Heart left ventricle (tissue), 16 donors: Measurements from ENCODE around the gene PCDHGA3. TPM values are rescaled to one million over a fixed set of nuclear protein-coding genes. Genes with fewer than 3 reads are reported as not detected.

ENCODE experiments used
- ATAC-seq, 4 donors: fragments of 200-7000 bp; cut with Tn5 transposase; one replicate each; pipeline ENCODE4 v1.9.1; 2020 to 2022; ENCODE audit warnings: moderate library complexity in 4 of 4, mild to moderate bottlenecking in 3 of 4, moderate number of reproducible peaks in 1 of 4
- DNase-seq, 5 donors: peaks; one replicate each; pipeline ENCODE4 v3.0.0-alpha.2; 2020
- H3K27ac ChIP-seq, 12 donors: fragments of 200-600 bp; sonication (generic) in 4 of 12; one replicate each; pipeline versions ENCODE4 v1.5.0 to v1.8.0; 2016 to 2022; ENCODE audit warnings: mild to moderate bottlenecking in 2 of 12
- H3K27me3 ChIP-seq, 9 donors: fragments of 200-600 bp; sonication (generic) in 2 of 9; one replicate each; pipeline versions ENCODE4 v1.5.1 to v1.8.0; 2016 to 2022; ENCODE audit warnings: mild to moderate bottlenecking in 3 of 9
- H3K36me3 ChIP-seq, 9 donors: fragments of 200-600 bp; sonication (generic) in 2 of 9; one replicate each; pipeline versions ENCODE4 v1.5.0 to v1.8.0; 2018 to 2022; ENCODE audit warnings: mild to moderate bottlenecking in 2 of 9
- H3K4me1 ChIP-seq, 12 donors: fragments of 200-600 bp; sonication (generic) in 4 of 12; one replicate each; pipeline versions ENCODE4 v1.5.0 to v1.8.0; 2016 to 2022; ENCODE audit warnings: mild to moderate bottlenecking in 3 of 12
- H3K4me3 ChIP-seq, 12 donors: fragments of 200-600 bp; sonication (generic) in 4 of 12; one replicate each; pipeline versions ENCODE4 v1.5.0 to v1.8.0; 2017 to 2022; ENCODE audit warnings: mild to moderate bottlenecking in 9 of 12, moderate library complexity in 4 of 12
- H3K9me3 ChIP-seq, 12 donors: fragments of 200-600 bp; sonication (generic) in 4 of 12; one replicate each; pipeline versions ENCODE4 v1.5.0 to v1.8.0; 2016 to 2022; ENCODE audit warnings: mild to moderate bottlenecking in 1 of 12
- POLR2A ChIP-seq, 2 donors: fragments of 450-650 bp; IDR thresholded peaks; one replicate each; pipeline ENCODE4 v1.6.1; 2017; ENCODE audit warnings: antibody characterized with exemption in 2 of 2, mild to moderate bottlenecking in 2 of 2, moderate library complexity in 2 of 2
- WGBS, 4 donors: extraction: QIAGEN DNeasy Blood & Tissue Kit in 2 of 4; methylation state at CpG; one replicate each; pipeline versions ENCODE4 v1.1.5 to v1.1.7; 2013 to 2018; 5-methylcytosine and 5-hydroxymethylcytosine counted together
- intact Hi-C, 10 donors: fragments of 100-400 bp; cut with DNase I; formaldehyde crosslinking; loops; one replicate each; pipeline versions ENCODE4 v1.11.1 to v1.14.2; 2022
- long read RNA-seq, 3 donors: library from polyadenylated mRNA; unstranded; transcript quantifications; one replicate each; pipeline ENCODE4 v2.0.0, GENCODE V29; 2020 to 2021
- polyA plus RNA-seq, 2 donors: library from polyadenylated mRNA; stranded (reverse); fragments of 200-250 nt; gene quantifications; one replicate each; pipeline ENCODE4 v1.2.3, GENCODE V29; 2013
- total RNA-seq, 9 donors: library from RNA; depleted of rRNA in 2 of 9; stranded (reverse); fragments of >200 nt in 2 of 9; fragmentation: NEBNext Ultra II Directional in 3 of 9; extraction: Animal tissue kit (Norgen Biotek cat#: 25700) in 3 of 9; gene quantifications; one replicate each; pipeline versions ENCODE4 v1.1.0 to v1.2.4, GENCODE V29; 2016 to 2023
- TF ChIP-seq, protein P1 (sequence below), 12 donors: fragments of 200-600 bp; sonication (generic) in 4 of 12; IDR thresholded peaks; one replicate each; pipeline versions ENCODE4 v1.5.0 to v1.8.0; 2018 to 2022; ENCODE audit warnings: antibody characterized with exemption in 12 of 12, mild to moderate bottlenecking in 5 of 12
- donor health status: ischemic (EF 13 %, LVEDD 7.1; RV severe dilation, severe dysfunction).
- donor health status: healthy with polysubstance abuse.
- donor health status: DM: no; HTN: yes; CAD: no.
- donor health status: DM: no; HTN: no; CAD: no.
- donor health status: ischemic (EF 25% LVEDD 6.9; RV normal size, moderate dysfunction).
- donor health status: ischemic (EF 25% LVEDD 5.7; RV mildly dilated, moderate dysfunction).
- donor health status: healthy.
- donor health status: DM: yes; HTN: yes; CAD: no.
- donor health status: ischemic (EF 35%, LVEDD 5.7; RV mildly dilated, moderate dysfunction).
- donor health status: nonischemic (EF 11% LVEDD 7.7; RV severe dilation, severe dysfunction).
- donor health status: DM: yes; HTN: yes; CAD: no.
- donor health status: PGD.
- donor health status: ischemic (EF 29% LVEDD 5.4; RV normal size, mild dysfunction).
- donor health status: nonischemic (EF 23%, LVEDD 6.1; RV moderate dilation, normal function).

The PCDHGA3 gene
- total RNA-seq (10 to 100 TPM in 8 of 9 donors, 1 to 10 TPM in 1; 7.6 to 27.2 (median 14.7) TPM), polyA plus RNA-seq (1 to 10 TPM; 3.5 to 5.9 TPM)
- long read RNA-seq, donor 1, transcript PCDHGA3-203 (1 exons, 2,695 nt), result major isoform, 7 of 9 reads
- long read RNA-seq, donor 1, partial matches to known transcripts, result 0 of 9 reads
- long read RNA-seq, donor 1, other reads (novel, unspliced or antisense), result 2 of 9 reads
- long read RNA-seq, donor 2, full-length matches to known transcripts, result 4 of 7 reads
- long read RNA-seq, donor 2, partial matches to known transcripts, result 0 of 7 reads
- long read RNA-seq, donor 2, other reads (novel, unspliced or antisense), result 3 of 7 reads
- long read RNA-seq, donor 3, partial matches to known transcripts, result 0 of 2 reads
- long read RNA-seq, donor 3, other reads (novel, unspliced or antisense), result 0 of 2 reads

- peak within 1 kb of the TSS; percentile 57 to 82 (median 72) for H3K27ac ChIP-seq
- intact Hi-C loops, result loop anchor here in 3 of 10 donors (5.0 to 10.0 kb wide), 4 partner anchors 61 to 219 kb away; partner anchors contain the start of genes PCDHGA9 (in 1 of the 3) and PCDHGB6 (in 1 of the 3)
- H3K4me3 ChIP-seq, result peak within 1 kb of the TSS in 11 of 12 donors; percentile 32 to 64 (median 50)
- DNase-seq (peak in 2 of 5 donors; percentile 46 to 56), ATAC-seq (peak; percentile 58 to 63 (median 62))
- TF ChIP-seq, protein P1, sequence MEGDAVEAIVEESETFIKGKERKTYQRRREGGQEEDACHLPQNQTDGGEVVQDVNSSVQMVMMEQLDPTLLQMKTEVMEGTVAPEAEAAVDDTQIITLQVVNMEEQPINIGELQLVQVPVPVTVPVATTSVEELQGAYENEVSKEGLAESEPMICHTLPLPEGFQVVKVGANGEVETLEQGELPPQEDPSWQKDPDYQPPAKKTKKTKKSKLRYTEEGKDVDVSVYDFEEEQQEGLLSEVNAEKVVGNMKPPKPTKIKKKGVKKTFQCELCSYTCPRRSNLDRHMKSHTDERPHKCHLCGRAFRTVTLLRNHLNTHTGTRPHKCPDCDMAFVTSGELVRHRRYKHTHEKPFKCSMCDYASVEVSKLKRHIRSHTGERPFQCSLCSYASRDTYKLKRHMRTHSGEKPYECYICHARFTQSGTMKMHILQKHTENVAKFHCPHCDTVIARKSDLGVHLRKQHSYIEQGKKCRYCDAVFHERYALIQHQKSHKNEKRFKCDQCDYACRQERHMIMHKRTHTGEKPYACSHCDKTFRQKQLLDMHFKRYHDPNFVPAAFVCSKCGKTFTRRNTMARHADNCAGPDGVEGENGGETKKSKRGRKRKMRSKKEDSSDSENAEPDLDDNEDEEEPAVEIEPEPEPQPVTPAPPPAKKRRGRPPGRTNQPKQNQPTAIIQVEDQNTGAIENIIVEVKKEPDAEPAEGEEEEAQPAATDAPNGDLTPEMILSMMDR (IDR thresholded peaks at IDR 0.05), result peak; percentile 34 to 61 (median 54)
- TF ChIP-seq POLR2A (IDR thresholded peaks at IDR 0.05), result no peak
- H3K9me3 ChIP-seq, result peaks cover 0 to 97% (median 46%) of the 10 kb centered on the region in 12 donors
- WGBS, 4 donors, result 17 to 22% (median 19%) methylated on average over 9 of the region's 9 CpGs
- peaks cover 0 to 7% (median 0%) of the 10 kb centered on the region in 9 donors for H3K36me3 ChIP-seq
- H3K27me3 ChIP-seq, result peaks cover 0 to 28% (median 0%) of the 10 kb centered on the region in 9 donors
- peaks cover 0 to 8% (median 0%) of the 10 kb centered on the region in 12 donors for H3K4me1 ChIP-seq
Measured at GRCh38 chr5:141343242-141343952, at the start of gene PCDHGA3. TSS of gene PCDHGA3 (plus strand) at chr5:141343829. CDS start at chr5:141344034, 205 bp downstream.

DNA sequence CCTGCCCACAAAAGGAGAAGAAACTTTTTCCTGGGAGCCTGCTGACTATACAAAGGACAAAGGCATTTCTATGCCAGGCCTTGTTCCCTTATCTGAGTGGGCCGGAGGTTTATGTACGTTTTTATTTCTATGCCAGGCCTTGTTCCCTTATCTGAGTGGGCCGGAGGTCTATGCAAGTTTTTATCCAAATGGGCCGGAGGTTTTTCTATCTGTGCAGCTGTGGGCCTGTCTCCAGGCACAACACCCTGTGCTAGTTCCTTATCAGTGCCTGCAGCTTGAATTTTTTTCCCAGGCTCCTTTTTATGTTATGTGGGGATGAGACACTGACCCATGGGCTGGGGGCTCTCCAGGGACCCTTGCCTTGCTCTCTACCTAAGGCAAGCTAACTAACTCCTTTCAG, 45.3 kb upstream of the PCDHGA3 start:
- TF ChIP-seq, protein P1 (IDR thresholded peaks at IDR 0.05), result no peak
- TF ChIP-seq POLR2A (IDR thresholded peaks at IDR 0.05), result no peak
- Histone ChIP-seq H3K4me3 (no peak overlapping the region), H3K36me3 (no peaks in the 10 kb centered on the region), H3K27me3 (no peaks in the 10 kb centered on the region), H3K27ac (peak overlapping the region in 1 of 12 donors; percentile 10), H3K9me3 (peaks cover 0 to 97% (median 67%) of the 10 kb centered on the region in 12 donors), H3K4me1 (no peaks in the 10 kb centered on the region)
- DNase-seq (no peak), ATAC-seq (no peak)
- 20 to 67% (median 48%) methylated on average over 4 of the region's 4 CpGs for WGBS, 4 donors
- intact Hi-C loops, result no loop called here

DNA sequence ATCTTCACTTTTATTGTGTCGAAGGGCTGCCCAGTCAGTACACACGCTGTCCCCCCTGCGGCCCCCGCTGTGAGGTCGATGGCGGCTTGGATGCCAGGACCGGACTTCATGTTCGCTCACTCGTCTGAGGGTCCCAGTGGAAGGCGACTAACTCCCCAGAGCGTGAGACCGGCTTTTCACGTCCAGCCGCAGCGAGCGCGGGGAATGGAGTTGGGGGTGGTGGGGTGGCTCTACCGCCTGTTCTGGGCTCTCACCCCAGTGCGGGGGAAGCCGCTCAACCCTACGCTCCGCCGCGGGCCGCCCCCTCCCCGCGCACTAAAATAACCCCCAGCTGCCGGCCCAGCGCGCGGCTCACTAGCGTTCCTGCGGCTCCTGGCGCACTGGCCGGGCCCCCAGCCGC, 39.9 kb upstream of the PCDHGA3 start, which contains the start of gene SLC25A2:
Gene SLC25A2 (minus strand): TSS at position 294 of the 400 bp plus-strand sequence. CDS start 184 bp downstream, at position 110.
- Histone ChIP-seq H3K27me3 (no peaks in the 10 kb centered on the region), H3K9me3 (peaks cover 0 to 100% (median 78%) of the 10 kb centered on the region in 12 donors), H3K4me1 (no peaks in the 10 kb centered on the region), H3K4me3 (no peak within 1 kb of the TSS), H3K27ac (no peak within 1 kb of the TSS), H3K36me3 (no peaks in the 10 kb centered on the region)
- TF ChIP-seq, protein P1 (IDR thresholded peaks at IDR 0.05), result no peak
- no peak for TF ChIP-seq POLR2A (IDR thresholded peaks at IDR 0.05)
- intact Hi-C loops, result no loop called here
- 34 to 47% (median 39%) methylated on average over 18 to 36 of the region's 36 CpGs for WGBS, 4 donors
- no peak for DNase-seq
- ATAC-seq, result no peak

GRCh38 chr5:141306630-141307029, 37.0 kb upstream of the PCDHGA3 start:
- Histone ChIP-seq H3K9me3 (peaks cover 0 to 99% (median 71%) of the 10 kb centered on the region in 12 donors), H3K4me3 (no peak overlapping the region), H3K36me3 (no peaks in the 10 kb centered on the region), H3K4me1 (no peaks in the 10 kb centered on the region), H3K27ac (no peak overlapping the region), H3K27me3 (no peaks in the 10 kb centered on the region)
- ATAC-seq, result no peak
- intact Hi-C loops, result no loop called here
- 95 to 98% (median 98%) methylated on average over 1 of the region's 1 CpG for WGBS, 4 donors
- TF ChIP-seq, protein P1 (IDR thresholded peaks at IDR 0.05), result no peak
- TF ChIP-seq POLR2A (IDR thresholded peaks at IDR 0.05), result no peak
- DNase-seq, result no peak
